Measurements from ENCODE around the gene PDZD4.

The PDZD4 gene

DNA sequence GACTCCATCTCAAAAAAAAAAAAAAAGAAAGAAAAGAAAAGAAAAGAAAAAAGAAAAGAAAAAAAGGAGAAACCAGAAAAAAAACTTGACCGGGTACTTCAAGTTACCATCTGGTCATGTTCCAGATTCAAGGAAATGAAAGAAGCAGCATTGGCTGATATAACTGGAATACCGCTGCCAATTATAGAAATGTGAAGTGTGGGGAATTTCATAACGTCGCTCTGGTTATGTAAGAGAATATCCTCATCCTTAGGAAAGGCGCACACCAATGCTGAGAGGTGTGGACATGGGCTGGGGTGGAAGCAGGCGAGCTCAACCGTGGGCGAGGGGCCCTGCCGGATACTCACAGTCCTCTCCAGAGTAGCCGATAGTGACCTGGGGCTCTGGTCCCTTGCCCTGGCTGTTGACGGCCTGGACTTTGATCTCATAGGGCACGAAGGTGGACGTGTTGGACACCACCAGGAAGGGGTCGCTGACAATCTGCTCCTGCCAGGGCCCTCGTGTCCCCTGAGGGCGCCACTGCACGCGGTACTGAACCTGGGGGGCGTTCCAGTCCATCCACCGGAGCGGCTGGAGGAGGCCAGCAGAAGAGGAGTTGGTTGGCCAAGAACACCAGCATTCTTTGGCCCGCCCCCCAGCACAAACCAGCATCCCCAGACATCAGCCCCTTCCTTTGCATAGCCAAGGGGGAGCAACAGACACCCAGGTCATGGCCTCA is 36.1 kb upstream of the PDZD4 start:
- TF ChIP-seq, protein P1, sequence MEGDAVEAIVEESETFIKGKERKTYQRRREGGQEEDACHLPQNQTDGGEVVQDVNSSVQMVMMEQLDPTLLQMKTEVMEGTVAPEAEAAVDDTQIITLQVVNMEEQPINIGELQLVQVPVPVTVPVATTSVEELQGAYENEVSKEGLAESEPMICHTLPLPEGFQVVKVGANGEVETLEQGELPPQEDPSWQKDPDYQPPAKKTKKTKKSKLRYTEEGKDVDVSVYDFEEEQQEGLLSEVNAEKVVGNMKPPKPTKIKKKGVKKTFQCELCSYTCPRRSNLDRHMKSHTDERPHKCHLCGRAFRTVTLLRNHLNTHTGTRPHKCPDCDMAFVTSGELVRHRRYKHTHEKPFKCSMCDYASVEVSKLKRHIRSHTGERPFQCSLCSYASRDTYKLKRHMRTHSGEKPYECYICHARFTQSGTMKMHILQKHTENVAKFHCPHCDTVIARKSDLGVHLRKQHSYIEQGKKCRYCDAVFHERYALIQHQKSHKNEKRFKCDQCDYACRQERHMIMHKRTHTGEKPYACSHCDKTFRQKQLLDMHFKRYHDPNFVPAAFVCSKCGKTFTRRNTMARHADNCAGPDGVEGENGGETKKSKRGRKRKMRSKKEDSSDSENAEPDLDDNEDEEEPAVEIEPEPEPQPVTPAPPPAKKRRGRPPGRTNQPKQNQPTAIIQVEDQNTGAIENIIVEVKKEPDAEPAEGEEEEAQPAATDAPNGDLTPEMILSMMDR (IDR thresholded peaks at IDR 0.05; ENCODE audit: control insufficient read depth, insufficient read depth, low read depth, low read length, missing control alignments): no peak
- no peak overlapping the region for H3K4me3 ChIP-seq (ENCODE audit: control insufficient read depth, low read depth, low read length)
- no peak for DNase-seq (ENCODE audit: low read depth)

DNA sequence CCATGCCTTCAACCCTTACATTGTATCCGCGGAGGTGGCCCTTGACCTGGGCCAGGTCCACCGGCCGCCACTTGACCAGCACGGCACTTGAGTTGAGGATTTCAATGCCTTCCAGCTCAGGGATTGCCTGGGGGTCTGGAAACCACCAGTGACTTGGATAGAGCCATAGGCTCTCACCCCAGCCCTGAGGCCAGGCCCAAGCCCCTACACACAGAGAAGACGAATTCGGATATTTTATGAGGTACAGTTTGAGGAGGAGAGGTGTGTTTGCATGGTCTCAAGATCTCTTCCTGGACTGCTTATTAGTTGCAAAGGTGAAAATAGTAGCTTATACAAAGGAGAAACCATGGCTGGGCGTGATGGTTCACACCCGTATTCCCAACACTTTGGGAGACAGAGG is 35.3 kb upstream of the PDZD4 start:
- TF ChIP-seq, protein P1 (IDR thresholded peaks at IDR 0.05; ENCODE audit: control insufficient read depth, insufficient read depth, low read depth, low read length, missing control alignments): no peak
- H3K4me3 ChIP-seq (ENCODE audit: control insufficient read depth, low read depth, low read length): no peak overlapping the region
- DNase-seq (ENCODE audit: low read depth): no peak

DNA sequence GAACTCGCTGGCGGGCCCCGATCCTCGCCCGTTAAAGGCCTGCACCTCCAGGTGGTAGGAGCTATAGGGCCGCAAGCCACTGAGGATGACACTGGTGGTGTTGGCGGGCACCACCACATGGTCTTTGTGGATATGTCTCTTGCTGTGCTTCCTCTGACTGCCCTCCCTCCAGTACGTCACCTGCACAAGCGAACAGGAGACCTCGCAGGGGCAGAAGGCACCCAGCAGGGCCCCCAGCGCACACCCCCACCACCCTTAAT is 34.9 kb upstream of the PDZD4 start:
- no peak overlapping the region for H3K4me3 ChIP-seq (ENCODE audit: control insufficient read depth, low read depth, low read length)
- TF ChIP-seq, protein P1 (IDR thresholded peaks at IDR 0.05; ENCODE audit: control insufficient read depth, insufficient read depth, low read depth, low read length, missing control alignments): no peak
- DNase-seq (ENCODE audit: low read depth): no peak

DNA sequence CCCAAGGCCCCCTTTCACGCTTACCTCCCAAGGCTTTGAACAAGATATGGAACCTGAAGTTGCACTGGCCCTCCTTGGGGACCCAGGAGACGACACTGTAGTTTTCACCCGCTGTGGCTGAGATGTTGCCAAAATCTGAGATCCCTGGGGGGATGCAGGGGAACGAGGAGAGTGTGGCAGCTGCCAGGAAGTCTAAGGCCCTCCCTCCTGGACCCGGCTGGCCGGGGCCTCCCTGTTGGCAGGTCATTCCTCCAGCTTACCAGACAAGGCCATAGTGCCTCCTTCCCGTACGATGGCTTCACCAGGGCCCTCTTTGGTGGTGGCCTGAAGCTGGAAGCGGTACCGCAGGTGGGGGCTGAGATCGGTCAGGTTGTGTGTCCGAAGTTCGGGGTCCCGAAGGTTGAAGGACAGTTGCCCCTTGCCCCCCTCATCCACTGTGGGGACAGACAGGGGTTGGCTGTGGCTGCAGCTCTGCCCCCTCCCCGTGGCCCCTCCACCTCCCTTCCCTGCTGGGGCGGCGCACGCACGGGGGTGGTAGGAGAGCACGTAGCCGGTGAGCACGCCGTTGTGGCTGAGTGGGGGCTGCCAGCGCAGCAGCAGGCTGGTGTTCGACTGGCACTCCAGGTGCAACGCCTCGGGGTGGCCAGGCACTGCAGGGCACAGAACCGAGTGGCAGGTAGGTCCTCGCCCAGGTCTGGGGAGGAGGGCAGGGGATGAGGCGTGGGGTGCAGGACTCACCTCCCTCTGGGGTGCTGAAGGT is 34.4 kb upstream of the PDZD4 start:
- no peak for DNase-seq (ENCODE audit: low read depth)
- H3K4me3 ChIP-seq (ENCODE audit: control insufficient read depth, low read depth, low read length): no peak overlapping the region
- TF ChIP-seq, protein P1 (IDR thresholded peaks at IDR 0.05; ENCODE audit: control insufficient read depth, insufficient read depth, low read depth, low read length, missing control alignments): no peak

DNA sequence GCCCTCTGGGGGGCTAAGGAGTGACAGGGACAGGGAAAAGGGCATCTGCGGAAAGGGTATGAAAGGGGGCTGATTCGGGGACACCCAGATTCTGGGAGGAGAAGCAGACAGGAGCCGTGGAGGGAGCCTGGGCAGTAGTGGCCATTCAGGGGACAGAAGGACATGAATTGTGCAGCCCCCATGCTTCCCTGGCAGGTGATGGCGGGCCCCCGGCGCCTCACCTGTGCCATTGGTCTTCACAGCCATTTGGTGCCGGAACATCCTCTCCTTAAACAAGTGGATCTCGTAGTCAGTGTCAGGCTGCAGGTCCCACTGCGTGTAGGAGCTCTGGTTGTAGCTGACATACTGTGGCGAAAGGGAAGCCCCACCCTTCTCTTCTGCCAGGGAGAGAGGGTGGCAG is 33.8 kb upstream of the PDZD4 start:
- H3K4me3 ChIP-seq (ENCODE audit: control insufficient read depth, low read depth, low read length): no peak overlapping the region
- TF ChIP-seq, protein P1 (IDR thresholded peaks at IDR 0.05; ENCODE audit: control insufficient read depth, insufficient read depth, low read depth, low read length, missing control alignments): no peak
- no peak for DNase-seq (ENCODE audit: low read depth)

DNA sequence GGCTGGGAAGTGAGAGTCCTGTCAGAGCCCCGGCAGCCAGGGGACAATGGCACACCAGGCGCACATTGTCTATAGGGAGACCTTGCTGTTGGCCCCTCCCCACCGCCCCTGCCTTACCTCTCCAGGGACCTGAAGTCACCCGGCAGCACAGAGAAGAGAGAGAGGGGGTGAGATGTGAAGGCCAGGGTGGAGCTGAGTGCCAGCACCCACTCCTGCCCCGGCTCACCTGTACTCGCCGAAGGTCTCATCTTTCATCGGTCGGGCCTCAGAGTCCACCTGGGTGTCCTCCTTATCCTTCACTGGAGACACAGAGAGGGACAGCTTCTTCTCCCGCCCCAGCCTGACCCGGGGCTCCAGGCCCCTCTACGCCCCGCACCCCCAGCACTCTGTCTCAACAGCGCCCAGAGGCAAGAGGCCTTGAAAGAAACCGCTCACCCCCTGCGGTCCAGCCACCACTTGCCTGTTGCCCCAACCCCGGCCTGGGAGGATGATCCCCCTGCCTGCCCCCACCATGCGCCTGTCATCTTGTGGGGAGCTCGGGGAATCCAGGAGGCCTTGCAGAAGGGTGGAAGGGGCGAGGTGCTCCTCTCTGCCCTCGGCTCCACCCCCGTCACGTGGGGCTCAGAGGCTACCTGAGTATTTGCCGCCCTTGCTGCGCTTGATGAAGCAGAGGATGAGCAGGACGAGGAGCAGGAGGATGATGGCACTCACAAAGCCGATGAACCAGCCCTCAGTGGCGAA is 33.1 kb upstream of the PDZD4 start:
- TF ChIP-seq, protein P1 (IDR thresholded peaks at IDR 0.05; ENCODE audit: control insufficient read depth, insufficient read depth, low read depth, low read length, missing control alignments): no peak
- no peak overlapping the region for H3K4me3 ChIP-seq (ENCODE audit: control insufficient read depth, low read depth, low read length)
- DNase-seq (ENCODE audit: low read depth): no peak

All from AG09309 (cell line).